Ovary (tissue), 9 donors: ENCODE results near the gene EN2. TPM values are rescaled to one million over a fixed set of nuclear protein-coding genes. Genes with fewer than 3 reads are reported as not detected.

Source experiments
- DNase-seq, 5 donors: peaks; one replicate each; pipeline ENCODE4 v3.0.0-alpha.2; 2019 to 2020
- H3K27ac ChIP-seq, 2 donors: fragments of 200-600 bp; one replicate each; pipeline versions ENCODE4 v1.5.1 to v1.8.0; 2019 to 2022
- H3K27me3 ChIP-seq: fragments of 200-600 bp; one replicate; pipeline ENCODE4 v1.8.0; 2022
- H3K36me3 ChIP-seq: fragments of 200-600 bp; sonication (generic); one replicate; pipeline ENCODE4 v1.5.1; 2019
- H3K4me1 ChIP-seq: one replicate; pipeline ENCODE4 v1.8.1; 2013; ENCODE audit warnings: mild to moderate bottlenecking, moderate library complexity; ENCODE audit not compliant: insufficient read depth
- H3K4me3 ChIP-seq: fragments of 200-600 bp; sonication (generic); one replicate; pipeline ENCODE4 v1.5.1; 2017
- H3K9me3 ChIP-seq, 2 donors: fragments of 200-600 bp in 1 of 2; sonication (generic) in 1 of 2; one replicate each; pipeline versions ENCODE4 v1.5.1 to v1.8.1; 2013 to 2019; ENCODE audit warnings: mild to moderate bottlenecking in 1 of 2, moderate library complexity in 1 of 2
- CTCF ChIP-seq, 3 donors: fragments of 450-650 bp in 2 of 3; fragments of 200-600 bp in 1 of 3; IDR thresholded peaks; one replicate each; pipeline versions ENCODE4 v1.5.1 to v1.8.0; 2016 to 2022; ENCODE audit warnings: antibody characterized with exemption in 3 of 3, mild to moderate bottlenecking in 1 of 3
- EP300 ChIP-seq: sonication (generic); formaldehyde crosslinking; IDR thresholded peaks from one replicate; pipeline ENCODE4 v1.6.1; 2017; ENCODE audit warnings: antibody characterized with exemption
- POLR2A ChIP-seq: fragments of 450-650 bp; IDR thresholded peaks from one replicate; pipeline ENCODE4 v1.6.1; 2017; ENCODE audit warnings: antibody characterized with exemption, mild to moderate bottlenecking, moderate library complexity
- WGBS, 3 donors: extraction: QIAGEN DNeasy Blood & Tissue Kit in 1 of 3; methylation state at CpG; one replicate each; pipeline versions ENCODE4 v1.1.5 to v1.1.7; 2013 to 2017; 5-methylcytosine and 5-hydroxymethylcytosine counted together
- intact Hi-C, 4 donors: fragments of 100-400 bp; cut with DNase I; formaldehyde crosslinking; loops; one replicate each; pipeline versions ENCODE4 v1.11.0 to v1.15.1; 2022 to 2023
- polyA plus RNA-seq, 2 donors: library from polyadenylated mRNA; stranded (reverse); fragments of 200-250 nt in 1 of 2; fragments of 350-450 nt in 1 of 2; fragmentation: Illumina TruSeq in 1 of 2; extraction: RNeasy Lipid Tissue Mini Kit (QIAGEN cat#74804) in 1 of 2; gene quantifications; one replicate each; pipeline ENCODE4 v1.2.3, GENCODE V29; 2013 to 2014
- total RNA-seq, 7 donors: library from RNA; depleted of rRNA in 2 of 7; stranded (reverse); fragments of >200 nt in 2 of 7; fragmentation: NEBNext Ultra II Directional in 3 of 7; extraction: Animal tissue kit (Norgen Biotek cat#: 25700) in 3 of 7; gene quantifications; one replicate each; pipeline versions ENCODE4 v1.1.0 to v1.2.4, GENCODE V29; 2016 to 2023
- donor health status: DM: no; HTN: no; CAD: no; lungs with moderate emphysema.
- donor health status: DM: no; HTN: no; CAD: no.
- donor health status: Bipolar disorder and iron deficiency.
- donor health status: DM: yes; HTN: yes; CAD: no.
- donor health status: DM: no; HTN: no; CAD: no.
- donor health status: DM: yes; HTN: yes; CAD: no.

The EN2 gene
- total and polyA plus RNA-seq, 9 donors: 0.15 to 1.8 (median 0.77) TPM; not detected in 1

DNA sequence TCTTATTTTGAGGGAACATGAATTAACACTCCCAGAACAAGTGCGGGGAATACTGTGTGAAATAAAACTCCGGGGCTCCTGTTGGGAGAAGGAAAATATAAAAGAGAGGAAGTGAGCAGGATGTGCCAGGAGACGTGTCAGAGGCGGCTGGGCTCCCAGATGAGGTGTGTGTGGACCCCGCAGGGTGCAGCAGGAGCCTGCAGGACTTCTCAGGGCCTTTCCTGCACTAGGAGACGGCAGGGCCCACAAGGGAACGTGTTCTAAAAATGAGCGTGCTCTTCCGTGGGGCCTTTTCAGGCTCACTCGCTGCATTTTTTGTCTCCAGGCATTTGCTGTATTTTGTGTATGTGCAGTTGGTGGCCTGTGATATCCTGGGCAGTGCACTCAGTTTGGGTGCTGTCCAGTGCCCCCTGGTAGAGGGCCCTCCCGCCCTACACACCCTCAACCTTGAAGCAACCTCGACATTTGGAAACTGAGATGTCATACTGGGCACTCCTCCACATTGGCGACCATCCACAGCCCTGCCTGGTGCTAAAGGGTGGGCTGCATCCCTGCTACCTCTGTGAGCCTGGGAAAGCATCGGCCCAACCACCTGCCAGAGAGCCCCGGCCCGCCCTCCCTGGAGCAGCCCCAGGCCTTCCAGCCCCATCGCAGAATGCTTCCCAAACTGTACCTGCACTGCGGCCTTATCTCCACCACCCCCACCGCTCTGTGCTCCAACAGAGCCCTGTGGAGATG is 35.2 kb upstream of the EN2 start:
- no peak for DNase-seq
- intact Hi-C loops: no loop called here
- Histone ChIP-seq H3K27ac (no peak overlapping the region), H3K36me3 (no peaks in the 10 kb centered on the region), H3K4me1 (no peaks in the 10 kb centered on the region), H3K27me3 (no peaks in the 10 kb centered on the region), H3K9me3 (no peaks in the 10 kb centered on the region), H3K4me3 (no peak overlapping the region)
- TF ChIP-seq POLR2A (no peak), CTCF (IDR thresholded peaks at IDR 0.05) (no peak), EP300 (no peak)
- 58 to 65% (median 60%) methylated on average over 19 of the region's 19 CpGs for WGBS, 3 donors

- Histone ChIP-seq H3K27ac (no peak overlapping the region), H3K36me3 (no peaks in the 10 kb centered on the region), H3K9me3 (no peaks in the 10 kb centered on the region), H3K27me3 (no peaks in the 10 kb centered on the region), H3K4me3 (no peak overlapping the region), H3K4me1 (no peaks in the 10 kb centered on the region)
- TF ChIP-seq POLR2A: no peak
- TF ChIP-seq CTCF (IDR thresholded peaks at IDR 0.05): no peak
- no peak for TF ChIP-seq EP300
- WGBS, 3 donors: 74 to 80% (median 78%) methylated on average over 24 of the region's 24 CpGs
- no peak for DNase-seq
- intact Hi-C loops: no loop called here
These were observed 34.3 kb upstream of the EN2 start for GRCh38 chr7:155423337-155424285.

- Histone ChIP-seq H3K4me1 (no peaks in the 10 kb centered on the region), H3K4me3 (no peak overlapping the region), H3K9me3 (no peaks in the 10 kb centered on the region), H3K27ac (no peak overlapping the region), H3K27me3 (no peaks in the 10 kb centered on the region), H3K36me3 (no peaks in the 10 kb centered on the region)
- intact Hi-C loops: no loop called here
- TF ChIP-seq POLR2A (no peak), CTCF (IDR thresholded peaks at IDR 0.05) (no peak), EP300 (no peak)
- WGBS, 3 donors: 78 to 85% (median 83%) methylated on average over 22 of the region's 22 CpGs
- no peak for DNase-seq
These were observed 33.5 kb upstream of the EN2 start for GRCh38 chr7:155424301-155425010.

GRCh38 chr7:155425011-155425340 is 33.0 kb upstream of the EN2 start:
- intact Hi-C loops: no loop called here
- no peaks in the 10 kb centered on the region for H3K36me3 ChIP-seq
- TF ChIP-seq CTCF (IDR thresholded peaks at IDR 0.05) (no peak), EP300 (no peak), POLR2A (no peak)
- no peaks in the 10 kb centered on the region for H3K27me3 ChIP-seq
- DNase-seq: no peak
- no peaks in the 10 kb centered on the region for H3K9me3 ChIP-seq
- no peak overlapping the region for H3K4me3 ChIP-seq
- H3K4me1 ChIP-seq: no peaks in the 10 kb centered on the region
- WGBS, 3 donors: 65 to 82% (median 78%) methylated on average over 7 of the region's 7 CpGs
- H3K27ac ChIP-seq: no peak overlapping the region
